Uterus (tissue), 2 donors: ENCODE data around the gene CELA3B.
"Not testable (repeated sequence)": the region's sequence is repeated elsewhere in the genome, so short reads cannot be mapped to it uniquely, and the experiment has no call there.

Experiments
- POLR2A ChIP-seq, 2 donors: fragments of 450-650 bp; IDR thresholded peaks; one replicate each; pipeline ENCODE4 v1.6.1; 2016; ENCODE audit warnings: antibody characterized with exemption in 2 of 2, mild to moderate bottlenecking in 1 of 2, moderate library complexity in 1 of 2
- TF ChIP-seq, protein P1 (sequence below), 4 experiments: fragments of 200-600 bp in 2 of 4; fragments of 450-650 bp in 2 of 4; sonication (generic) in 2 of 4; IDR thresholded peaks; one replicate each; pipeline ENCODE4 v1.5.1; 2016 to 2019; ENCODE audit warnings: antibody characterized with exemption in 4 of 4, mild to moderate bottlenecking in 2 of 4, moderate library complexity in 1 of 4

DNA sequence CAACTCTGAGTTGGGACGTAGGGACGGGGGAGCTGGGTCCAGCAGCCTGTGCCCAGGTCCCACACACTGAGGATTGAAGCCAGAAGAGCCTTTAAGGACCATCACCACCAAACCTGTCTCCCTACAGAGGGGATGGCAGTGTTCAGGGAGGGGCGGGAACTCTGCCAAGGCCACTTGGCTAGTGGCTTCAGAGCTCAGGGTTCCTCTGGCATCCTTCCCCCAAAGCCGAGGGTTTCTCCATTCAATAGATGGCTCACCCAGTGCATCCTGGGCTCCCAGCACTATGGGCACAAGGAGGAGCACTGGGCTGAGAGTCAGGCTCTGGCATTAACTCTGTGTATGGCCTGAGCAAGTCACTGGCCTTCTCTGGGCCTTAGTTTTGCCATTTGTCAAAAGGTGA, 4.4 kb downstream of the CELA3B start:
- TF ChIP-seq POLR2A (IDR thresholded peaks at IDR 0.05) = not testable (repeated sequence)
- TF ChIP-seq, protein P1, sequence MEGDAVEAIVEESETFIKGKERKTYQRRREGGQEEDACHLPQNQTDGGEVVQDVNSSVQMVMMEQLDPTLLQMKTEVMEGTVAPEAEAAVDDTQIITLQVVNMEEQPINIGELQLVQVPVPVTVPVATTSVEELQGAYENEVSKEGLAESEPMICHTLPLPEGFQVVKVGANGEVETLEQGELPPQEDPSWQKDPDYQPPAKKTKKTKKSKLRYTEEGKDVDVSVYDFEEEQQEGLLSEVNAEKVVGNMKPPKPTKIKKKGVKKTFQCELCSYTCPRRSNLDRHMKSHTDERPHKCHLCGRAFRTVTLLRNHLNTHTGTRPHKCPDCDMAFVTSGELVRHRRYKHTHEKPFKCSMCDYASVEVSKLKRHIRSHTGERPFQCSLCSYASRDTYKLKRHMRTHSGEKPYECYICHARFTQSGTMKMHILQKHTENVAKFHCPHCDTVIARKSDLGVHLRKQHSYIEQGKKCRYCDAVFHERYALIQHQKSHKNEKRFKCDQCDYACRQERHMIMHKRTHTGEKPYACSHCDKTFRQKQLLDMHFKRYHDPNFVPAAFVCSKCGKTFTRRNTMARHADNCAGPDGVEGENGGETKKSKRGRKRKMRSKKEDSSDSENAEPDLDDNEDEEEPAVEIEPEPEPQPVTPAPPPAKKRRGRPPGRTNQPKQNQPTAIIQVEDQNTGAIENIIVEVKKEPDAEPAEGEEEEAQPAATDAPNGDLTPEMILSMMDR (IDR thresholded peaks at IDR 0.05) = not testable (repeated sequence)
